NCI-H345 treated with DMSO at 0.1 percent for 48 hours (cell line): Measurements from ENCODE around the gene FOXP1.

Experiments
- DNase-seq: peaks from one replicate; lab custom pipeline; 2025; ENCODE audit not compliant: unreplicated experiment; lab: John Stamatoyannopoulos, UW

Gene FOXP1

DNA sequence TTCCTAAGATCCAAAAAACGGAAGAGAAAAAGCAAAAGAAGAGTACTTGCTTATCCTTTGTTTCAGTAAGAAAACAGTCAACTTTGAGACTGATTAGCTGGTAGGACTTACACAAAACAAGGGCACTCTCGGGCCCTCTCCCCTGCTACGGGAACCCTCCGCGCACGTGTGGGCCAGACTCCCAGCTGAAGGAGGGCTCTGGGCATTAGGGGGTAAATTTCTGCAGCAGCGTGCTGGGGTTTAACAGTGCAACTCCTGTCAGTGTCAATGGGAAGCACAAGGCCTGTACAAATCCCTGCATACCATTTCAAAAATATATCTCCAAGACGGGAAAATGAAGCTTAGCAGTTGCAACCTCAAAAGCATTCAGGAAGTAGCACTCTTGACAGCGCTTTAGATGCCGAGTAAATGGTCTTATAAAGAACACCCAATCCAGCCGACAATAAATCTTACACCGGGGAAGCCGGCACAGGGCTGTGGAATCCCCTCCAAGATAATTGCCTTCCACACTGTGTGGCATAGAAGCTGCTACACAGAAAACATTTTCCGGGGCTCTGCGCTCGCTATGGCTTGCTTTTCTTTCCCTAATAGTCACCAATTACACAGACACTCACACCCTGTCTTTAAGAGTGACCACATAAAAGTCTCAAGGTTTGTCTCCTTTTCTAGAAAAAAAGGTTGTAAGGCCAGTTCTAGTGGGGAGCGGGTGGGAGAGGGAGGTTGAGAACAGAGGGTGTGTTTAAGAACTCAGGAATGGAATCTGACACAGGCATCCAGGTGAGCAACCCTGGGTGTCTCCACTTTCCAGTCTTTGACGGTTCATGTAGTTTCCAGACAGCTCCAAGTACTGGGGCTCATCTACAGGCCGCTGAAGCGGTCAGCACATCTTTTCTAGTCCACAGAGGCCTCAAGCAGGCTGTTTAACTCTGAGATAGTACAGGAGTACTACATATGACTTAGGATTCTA is 512.7 kb downstream of the FOXP1 start:
- no peak for DNase-seq

DNA sequence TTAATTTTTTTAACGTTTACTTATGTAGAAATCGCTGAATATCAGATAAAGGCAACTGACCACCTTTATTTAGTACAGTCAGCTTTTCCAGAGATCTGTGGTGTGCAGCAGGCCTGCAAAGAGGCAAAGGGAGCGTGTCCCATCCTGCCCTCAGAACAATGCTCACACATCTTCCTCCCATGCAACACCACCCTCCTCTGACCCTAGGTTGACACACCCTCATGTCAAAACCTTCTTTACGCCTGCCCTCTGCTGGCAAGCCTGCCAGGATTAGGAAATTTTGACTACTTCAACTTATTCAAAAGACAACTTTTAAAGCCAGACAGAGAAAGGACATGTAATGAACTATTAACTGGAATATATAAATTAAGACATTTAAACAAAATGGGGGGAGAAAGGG is 513.7 kb downstream of the FOXP1 start:
- no peak for DNase-seq

DNA sequence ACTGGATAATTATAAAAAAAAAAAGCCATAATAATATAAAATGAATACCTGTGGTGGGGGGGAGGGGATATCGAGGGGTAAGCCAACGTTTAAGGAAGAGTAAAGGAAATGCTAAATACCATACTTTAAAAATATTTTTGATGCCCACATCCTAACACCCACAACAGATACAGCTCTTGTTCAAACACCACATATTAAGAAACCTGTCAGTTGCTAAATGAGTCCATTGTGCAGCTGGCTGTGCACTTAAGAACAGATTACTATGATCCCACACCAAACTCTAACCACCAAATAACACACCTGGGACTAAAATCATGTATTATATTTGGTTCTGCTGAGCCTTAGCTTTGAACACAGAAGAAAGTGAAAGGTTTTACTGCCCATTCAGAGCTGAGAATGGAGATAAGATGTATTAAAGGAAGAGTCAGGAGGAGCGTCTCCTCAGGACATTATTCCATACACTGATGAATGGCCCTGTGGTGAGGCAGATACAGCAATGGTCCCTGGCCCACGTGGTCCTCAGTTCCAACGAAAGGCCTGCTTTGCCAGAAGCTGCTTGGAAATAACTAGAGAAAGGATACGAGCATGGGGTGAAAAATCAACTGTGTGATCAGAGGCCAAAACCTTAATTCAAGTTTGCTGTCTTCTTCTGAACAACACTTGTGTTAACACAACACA is 515.4 kb downstream of the FOXP1 start:
- no peak for DNase-seq

DNA sequence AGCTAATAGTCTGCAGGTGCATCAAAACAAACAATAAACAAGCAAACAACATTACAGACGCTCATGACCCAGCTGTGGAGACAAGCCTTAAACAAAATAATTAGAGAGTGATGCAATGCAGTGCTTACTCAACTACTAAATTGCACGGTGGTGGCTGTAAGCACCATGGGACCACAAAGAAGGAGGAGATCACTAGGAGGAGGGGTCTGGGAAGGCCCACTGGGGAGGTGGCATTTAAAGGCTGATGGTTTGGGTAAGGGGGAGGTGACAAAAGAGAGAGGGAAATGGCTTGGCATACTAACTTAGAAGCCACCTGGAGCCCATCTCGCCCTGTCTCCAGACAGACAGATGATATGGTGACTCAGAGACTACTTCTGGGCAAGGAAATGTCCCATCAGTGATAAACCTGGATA is 516.7 kb downstream of the FOXP1 start:
- no peak for DNase-seq

DNA sequence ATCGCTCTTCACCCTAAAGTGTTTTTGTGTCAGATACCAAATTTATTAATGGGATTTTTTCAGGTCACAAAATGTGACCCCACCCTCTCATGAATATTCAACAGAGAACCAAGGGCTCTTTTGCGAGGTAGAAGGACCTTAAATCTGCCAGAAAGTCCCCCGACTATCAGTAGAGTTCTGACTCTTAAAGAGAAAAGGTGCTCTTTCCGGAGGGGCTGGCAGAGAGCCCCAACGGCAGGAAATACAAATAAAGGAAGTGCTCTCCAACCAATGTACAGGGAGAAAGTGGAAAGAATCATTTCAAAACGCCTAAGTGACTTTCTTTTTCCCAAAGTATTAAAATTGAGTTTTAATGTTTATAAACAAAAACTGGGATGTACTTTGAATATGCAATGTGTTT is 517.2 kb downstream of the FOXP1 start:
- DNase-seq, result no peak

DNA sequence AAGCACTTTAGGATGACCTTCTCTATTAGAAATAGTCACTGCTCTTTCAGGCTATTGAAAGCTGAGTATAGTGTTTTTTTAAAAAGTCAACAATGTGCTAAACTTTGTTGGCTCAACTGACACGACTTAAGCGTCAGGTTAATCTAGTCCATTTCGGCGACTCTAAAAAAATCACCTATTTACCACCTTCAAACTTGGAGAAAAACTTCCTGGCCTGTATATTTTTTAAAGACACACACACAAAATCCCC is 517.8 kb downstream of the FOXP1 start:
- DNase-seq, result no peak

DNA sequence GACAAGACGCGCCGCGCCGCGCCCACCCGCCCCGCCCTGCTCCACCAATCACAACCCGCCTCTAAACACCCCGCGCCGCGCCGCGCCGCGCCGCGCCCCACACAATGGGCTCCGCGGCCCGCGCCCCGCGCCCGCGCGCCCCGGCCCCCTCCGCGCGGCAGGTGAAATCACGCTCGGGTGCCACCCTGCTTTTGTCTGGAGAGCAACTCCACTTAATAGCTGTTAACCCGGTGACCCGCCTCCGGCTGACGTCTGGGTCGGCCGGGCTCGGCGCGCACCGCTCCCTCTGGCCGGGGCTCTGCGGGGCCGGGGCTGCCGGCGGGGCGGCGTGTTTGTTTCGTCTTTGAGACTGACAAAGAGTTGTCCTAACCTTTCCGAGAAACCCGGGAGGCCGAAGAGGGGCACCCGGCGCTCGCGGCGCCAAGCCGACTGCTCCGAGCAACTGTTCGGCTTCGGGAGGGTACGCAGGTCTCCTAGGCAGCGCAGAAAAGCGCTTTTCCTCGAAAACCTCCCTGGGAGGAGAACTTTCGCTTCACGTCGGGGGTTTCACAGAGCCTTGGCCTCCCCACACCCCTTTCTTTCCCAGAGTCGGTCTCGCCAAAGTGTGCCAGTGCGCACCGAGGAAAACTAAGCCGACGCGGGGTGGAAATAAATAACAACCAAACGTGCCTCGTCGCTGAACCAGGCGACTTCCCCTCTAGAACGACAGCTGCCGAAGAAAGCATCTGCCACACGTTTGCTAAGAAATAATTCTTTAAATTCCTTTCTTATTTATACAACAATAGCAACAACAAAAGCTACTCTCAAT is 518.4 kb downstream of the FOXP1 start:
- peak; percentile 25 for DNase-seq

DNA sequence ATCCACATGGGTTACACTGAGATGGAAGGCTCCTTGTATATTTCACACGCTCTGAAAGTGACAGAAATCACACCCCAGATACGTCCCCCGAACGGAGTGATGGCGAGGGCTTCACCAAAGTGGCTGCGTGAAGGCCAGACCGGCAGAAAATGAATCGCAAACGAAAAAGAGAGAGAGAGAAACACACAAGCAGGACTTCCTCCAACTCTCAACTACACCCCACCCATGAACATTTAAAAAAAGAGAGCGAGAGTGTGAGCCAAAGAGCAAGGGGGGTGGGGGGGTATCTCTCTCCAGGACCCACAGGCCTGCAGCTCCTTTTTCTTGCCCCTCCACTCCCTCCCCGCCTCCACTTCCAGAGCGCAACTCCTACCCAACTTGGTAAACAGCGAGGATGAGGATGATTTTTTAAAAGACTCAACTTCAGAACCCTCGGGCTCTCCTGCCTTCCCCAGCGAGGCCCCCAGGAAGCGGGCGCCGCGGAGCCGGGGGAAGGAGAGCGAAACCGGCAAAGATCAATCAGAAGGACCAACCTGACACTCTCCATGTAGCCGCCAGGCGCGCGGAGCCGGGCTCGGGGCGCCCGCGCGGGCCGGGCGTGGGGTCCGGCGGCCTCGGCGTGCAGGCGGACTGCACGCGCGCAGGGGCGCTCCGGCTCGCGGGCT is 519.1 kb downstream of the FOXP1 start:
- DNase-seq, result no peak

DNA sequence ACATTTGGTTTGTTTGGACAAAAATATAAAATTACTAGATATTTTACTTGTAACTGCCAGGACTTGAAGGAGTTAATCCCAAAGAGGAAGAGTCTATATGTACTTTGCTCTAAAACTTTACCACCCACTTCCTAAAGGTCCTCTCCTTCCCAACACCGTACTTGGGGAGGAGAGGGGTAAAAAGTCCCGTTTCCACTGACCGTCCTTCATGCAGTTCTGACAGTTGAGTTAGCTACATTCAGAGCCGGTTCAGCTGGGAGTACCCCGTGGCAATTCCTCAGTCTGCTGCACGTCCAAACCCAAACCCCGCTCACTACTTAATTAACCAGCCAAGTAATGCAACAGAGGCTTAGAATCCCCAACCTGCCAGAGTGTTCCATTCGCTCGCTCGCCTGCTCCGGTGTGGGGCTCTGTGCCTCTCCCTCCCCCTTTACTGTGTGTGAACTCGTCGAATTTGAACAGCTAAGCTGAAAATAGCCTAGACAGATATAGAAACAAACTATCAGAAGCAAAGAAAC is 519.7 kb downstream of the FOXP1 start:
- DNase-seq, result no peak

DNA sequence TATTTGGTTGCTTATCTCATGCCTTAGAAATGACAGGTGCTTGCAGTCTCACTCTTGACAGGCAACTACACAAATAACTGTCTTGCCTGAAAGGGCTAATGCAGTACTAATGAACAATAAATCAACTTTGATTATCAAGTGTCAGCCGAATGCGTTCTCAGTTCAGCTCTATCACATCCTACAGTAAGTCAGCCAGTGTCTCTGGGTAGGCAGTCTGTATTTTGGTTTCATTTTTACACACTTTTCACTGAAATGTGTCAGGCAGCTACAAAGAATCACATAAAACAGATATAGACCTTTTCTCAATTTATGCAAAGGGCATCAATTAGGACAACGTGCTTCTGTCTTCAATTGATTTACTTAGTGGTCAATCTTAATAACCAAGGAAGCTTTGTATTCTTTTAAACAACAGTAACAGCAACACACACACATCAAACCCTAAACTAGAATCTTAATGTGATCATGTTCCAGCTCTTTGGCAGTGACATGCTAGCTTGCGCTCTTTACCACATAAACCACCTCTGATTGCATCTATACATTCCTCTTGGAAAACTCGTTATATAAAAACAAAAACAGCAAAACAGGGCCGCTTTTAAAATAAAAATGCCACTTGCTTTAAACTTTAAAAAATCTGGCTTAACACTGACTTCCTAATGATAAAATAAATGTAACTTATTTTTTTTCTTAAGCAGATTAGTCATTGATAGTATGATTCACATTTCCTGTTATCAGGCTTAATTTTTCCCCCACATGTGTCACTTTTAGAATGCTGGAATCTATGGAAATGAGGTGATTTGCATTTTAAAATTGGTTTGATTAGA is 520.4 kb downstream of the FOXP1 start:
- DNase-seq, result no peak

DNA sequence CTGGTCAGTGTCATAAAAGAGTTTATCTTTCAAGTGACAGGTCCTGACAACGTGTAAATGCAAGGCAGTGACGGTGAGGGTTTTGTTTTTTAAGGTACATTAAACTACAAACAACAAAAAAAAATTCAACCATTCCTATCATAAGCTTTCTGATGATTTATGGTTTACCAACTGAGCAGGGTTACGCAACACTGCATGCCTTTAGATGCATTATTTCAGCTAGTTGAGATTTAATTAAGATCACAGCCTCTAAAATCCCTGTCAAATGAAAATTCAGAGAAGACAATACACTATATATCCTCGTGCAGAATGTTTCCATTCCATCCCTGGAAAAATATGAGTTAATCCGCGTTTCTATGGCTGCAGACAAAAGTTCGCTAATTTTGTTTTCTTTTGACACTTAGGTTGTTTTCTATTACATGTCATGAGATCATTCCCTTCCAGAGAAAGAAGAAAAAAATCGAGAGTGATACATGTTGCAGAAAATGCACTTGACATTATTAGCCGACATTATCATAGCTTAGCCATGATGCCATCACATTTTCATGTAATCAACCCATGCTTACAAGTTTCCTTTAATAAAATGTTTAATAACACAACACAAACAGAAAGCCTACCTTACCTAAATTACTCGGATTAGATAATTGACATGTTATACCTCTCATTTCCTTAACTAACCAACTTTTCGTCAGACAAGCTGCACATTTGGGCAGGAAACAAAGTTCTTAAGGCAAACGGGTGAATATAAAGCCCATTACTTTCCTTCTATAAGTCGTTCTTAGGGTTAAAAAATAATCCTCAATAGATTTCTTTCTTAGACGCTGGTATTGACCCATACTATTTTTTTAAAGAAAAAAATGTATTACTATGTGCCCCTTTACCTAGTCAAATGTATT is 521.2 kb downstream of the FOXP1 start:
- no peak for DNase-seq

DNA sequence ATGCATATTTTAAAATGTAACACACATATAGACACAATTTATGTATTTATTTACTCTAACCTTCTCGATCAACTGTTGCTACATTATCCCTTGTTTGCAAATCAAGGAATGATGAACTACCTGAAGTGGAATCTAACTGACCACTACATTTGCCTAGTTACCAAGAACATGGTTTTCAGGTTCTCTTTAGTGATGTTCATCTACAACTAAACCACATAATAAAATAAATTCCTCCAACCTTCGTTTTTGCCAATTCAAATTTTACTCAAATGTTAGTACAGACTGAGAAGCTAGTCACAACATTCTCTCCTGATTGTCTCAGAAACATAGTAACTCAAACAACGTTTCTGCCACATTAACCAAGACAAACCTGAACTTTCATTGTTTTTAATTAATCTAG is 521.9 kb downstream of the FOXP1 start:
- DNase-seq, result no peak

DNA sequence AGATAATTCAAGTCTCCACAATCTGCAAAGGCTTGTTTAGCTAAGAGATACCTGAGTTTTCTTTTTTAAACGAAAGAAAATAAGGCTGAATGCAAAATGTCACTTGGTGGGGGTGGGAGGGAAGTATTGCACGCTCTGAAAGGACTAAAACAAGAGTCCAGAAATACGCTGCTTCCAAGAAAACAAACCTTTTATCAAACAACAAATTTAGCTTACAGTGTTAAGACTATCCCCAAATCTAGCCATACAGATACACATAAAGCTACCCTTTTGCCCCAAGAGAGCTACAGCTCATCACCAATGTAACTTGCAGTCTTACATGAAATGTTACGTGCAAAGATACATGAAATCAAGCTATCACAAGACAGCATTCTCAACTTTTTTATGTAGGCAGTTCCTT is 522.5 kb downstream of the FOXP1 start:
- DNase-seq, result no peak

DNA sequence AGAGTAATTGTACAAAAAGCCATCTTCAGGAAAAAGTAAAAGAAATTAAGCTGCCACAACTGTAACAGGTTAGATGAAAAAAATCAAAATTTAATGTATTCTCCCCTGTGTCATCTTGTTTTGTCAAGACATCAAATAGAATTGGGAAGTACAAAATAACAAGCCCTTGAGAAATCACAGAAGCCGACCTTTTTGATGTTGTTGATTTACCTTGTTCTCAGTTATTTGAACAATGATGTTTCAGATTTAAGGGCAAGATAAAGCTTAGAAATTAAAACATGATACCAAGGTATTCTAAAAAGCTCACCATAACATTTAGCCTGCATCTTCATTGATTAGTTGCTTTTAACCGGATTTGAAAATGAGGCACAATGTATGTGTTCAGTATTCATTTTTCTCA is 523.0 kb downstream of the FOXP1 start:
- DNase-seq, result no peak

DNA sequence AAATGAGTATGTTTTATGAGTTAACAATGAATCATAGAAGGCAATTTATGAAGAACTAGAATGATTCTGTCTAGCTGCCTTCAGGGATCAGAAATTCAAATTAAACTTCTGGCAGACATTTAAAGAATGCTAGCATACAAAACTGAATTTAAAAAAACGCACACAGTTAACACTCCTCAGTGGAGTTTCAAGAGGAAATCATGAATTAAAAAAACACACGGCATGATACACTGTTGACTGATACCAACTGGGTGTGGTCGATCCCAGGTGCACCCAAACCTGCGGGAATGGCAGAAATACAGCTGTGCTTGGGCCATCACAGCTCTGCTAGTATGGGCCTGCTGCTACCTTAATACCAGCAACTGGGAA is 526.0 kb downstream of the FOXP1 start:
- no peak for DNase-seq

DNA sequence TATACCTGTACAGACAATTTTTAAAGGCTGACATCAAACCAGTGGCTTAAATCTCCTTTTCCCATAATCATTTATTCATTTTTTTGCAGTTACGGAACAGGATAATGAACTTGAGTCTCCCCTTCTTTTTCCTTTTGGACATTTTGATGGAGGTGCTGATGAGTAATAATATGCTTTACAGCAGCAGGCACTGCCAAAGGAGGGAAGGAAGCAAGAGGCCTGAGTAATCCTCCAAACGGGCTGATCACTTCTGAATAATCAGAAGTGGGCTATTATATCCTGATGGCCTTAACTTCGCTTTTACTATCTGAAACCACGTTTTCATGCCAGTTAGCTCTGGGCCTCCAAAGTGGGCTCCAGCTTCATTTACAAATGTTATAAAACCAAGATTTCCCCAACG is 527.2 kb downstream of the FOXP1 start:
- DNase-seq, result no peak

DNA sequence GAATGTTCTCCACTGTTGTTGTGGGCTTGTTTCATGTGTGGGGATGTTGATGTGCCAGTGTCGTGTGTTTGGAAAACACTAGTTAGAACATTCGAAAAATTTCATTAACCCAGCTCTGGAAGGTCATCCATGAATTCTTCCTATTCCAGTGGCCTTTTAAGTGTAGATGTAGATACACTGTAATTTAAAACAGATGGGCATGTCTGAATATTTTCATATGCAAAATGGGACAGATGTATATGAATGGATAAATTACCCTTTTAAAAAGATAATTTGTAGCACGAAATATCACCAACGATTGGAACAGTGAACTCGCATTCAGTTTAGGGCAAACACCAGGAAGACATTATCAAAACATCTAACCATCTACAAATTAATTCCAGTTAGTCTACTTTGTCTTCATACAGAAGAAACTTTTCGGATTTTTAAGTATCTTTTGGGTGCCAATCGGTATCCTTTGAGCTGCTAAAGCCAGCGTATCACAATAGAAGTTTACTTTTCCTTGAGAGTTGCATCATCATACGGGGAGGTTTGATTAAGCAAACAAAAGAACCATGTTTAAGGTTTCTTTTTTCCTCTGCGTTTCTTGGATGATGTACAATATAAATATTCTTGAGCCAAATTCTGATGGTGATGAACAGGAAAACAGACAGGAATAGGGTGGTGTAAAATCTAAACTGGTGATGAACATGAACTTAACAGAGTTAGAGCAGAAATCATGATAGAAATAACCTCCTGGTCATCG is 528.1 kb downstream of the FOXP1 start:
- no peak for DNase-seq

DNA sequence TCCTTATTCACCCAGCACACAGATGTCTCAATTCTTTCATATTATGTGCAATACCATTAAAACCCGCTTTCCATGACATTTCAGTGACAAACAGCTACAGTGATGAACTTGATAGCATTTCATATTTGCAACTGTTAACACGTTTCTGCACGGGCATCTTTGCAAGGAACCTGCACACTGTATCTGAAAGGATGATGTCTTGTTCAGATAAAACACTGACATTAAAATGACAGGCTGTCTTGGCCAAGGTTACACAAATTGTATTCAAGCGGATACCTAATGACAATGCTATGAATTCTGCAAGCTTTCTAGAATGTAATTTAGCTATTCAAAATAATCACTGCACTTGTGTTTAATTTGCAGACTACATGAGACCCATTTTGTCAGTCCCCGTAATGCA is 529.2 kb downstream of the FOXP1 start:
- DNase-seq, result no peak

DNA sequence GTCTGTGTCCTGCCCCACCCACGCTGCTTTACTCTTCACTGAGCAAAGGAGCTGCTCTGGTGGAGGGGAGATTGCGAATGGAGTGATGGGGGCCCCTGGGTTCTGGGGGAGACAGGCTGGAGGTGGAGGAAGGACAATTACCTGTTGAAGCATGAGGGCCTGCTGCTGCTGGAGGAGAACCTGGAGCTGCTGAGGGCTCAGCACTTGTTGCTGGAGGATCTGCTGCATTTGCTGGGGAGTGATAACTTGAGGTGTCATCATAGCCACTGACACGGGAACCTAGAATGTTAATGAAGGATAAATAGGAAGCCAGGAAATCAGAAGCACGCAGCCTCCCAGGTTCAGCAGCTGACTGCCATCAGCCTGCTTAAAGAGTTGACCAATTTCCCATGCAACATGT is 530.0 kb downstream of the FOXP1 start:
- no peak for DNase-seq
